Posterior cingulate gyrus (tissue), 11 donors: ENCODE data around the gene CXCR6.

ENCODE experiments used
- DNase-seq, 10 donors: peaks; one replicate each; pipeline versions ENCODE4 v3.0.0 to v3.0.0-alpha.2; 2020 to 2021; ENCODE audit warnings: mixed read lengths in 3 of 10
- intact Hi-C: fragments of 100-400 bp; cut with DNase I; formaldehyde crosslinking; loops from one replicate; pipeline ENCODE4 v1.15.1; 2023

Gene CXCR6

DNA sequence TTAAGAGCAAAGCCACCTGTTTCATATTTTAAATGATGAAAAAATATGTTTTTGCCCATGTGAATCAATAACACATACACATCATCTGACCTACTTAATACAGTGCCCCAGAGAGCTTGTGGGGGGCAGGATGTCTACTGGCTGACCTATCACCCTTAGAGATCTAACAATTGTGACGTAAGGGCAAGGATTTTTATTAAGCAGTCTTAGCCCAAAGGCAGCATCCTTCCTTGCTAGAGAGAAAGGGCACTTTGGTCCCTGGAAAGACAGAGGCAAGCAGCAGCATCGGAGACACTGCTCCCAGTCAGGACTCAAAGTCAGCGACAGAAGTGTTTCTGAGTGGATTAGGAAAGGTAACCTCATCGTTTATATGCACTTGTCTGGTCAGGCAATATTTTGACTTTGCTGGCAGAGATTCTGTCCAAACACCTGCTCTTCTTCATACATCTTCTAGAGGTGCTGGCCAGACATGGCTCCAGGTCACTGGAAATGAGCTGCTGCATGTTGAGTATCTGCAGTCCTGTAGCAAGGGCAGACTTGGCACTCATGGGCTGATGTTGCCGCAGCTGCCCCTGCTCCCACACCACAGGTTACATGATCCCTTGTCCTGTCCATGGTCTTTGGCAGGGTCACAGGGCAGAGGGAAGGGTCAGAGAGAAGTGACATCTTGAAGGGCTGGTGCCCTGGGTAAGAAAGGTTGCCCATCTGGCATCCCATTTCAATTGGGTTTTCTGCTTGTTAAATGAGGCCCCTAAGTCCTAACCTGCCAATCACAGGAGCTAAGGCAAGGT is 1.8 kb downstream of the CXCR6 start:
- no peak for DNase-seq
- intact Hi-C loops: no loop called here

DNA sequence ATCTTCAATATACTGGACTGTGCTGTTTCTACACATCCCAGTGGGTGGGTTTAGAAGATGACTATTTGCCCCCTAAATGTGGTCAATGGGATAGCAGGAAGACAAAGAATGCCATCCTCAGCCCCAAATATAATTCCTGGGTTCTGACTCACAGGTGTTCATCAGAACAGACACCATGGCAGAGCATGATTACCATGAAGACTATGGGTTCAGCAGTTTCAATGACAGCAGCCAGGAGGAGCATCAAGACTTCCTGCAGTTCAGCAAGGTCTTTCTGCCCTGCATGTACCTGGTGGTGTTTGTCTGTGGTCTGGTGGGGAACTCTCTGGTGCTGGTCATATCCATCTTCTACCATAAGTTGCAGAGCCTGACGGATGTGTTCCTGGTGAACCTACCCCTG is 3.0 kb downstream of the CXCR6 start:
- intact Hi-C loops: no loop called here

DNA sequence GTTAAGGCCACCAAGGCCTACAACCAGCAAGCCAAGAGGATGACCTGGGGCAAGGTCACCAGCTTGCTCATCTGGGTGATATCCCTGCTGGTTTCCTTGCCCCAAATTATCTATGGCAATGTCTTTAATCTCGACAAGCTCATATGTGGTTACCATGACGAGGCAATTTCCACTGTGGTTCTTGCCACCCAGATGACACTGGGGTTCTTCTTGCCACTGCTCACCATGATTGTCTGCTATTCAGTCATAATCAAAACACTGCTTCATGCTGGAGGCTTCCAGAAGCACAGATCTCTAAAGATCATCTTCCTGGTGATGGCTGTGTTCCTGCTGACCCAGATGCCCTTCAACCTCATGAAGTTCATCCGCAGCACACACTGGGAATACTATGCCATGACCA is 3.6 kb downstream of the CXCR6 start:
- DNase-seq: no peak
- intact Hi-C loops: no loop called here

More for the DNA sequence above, 3.0 kb downstream of the CXCR6 start:
- no peak for DNase-seq

DNA sequence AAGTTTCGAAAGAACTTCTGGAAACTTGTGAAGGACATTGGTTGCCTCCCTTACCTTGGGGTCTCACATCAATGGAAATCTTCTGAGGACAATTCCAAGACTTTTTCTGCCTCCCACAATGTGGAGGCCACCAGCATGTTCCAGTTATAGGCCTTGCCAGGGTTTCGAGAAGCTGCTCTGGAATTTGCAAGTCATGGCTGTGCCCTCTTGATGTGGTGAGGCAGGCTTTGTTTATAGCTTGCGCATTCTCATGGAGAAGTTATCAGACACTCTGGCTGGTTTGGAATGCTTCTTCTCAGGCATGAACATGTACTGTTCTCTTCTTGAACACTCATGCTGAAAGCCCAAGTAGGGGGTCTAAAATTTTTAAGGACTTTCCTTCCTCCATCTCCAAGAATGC is 4.1 kb downstream of the CXCR6 start:
- no peak for DNase-seq
- intact Hi-C loops: no loop called here

DNA sequence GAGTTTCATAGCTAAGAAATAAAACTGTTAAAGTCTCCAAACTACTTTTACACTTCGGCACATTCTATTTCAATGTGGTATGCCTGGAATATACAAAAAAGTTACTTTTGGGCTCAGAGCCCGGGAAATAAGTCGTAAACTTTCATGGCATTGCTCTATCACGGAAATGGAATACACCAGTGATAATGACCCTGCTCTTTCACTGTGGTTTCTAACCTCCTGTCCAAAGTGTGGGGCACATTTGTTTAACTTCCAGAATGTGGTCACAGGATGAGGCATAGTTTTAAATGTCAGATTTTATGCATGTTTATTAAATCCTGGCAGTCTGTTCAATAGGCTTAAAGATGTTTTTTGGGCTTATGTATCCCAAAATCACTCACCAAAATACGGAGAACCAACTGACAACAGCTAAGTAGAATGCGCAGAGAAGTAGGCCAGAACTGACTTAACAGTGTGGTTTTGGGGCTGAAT is 5.1 kb downstream of the CXCR6 start:
- DNase-seq: no peak
- intact Hi-C loops: no loop called here

DNA sequence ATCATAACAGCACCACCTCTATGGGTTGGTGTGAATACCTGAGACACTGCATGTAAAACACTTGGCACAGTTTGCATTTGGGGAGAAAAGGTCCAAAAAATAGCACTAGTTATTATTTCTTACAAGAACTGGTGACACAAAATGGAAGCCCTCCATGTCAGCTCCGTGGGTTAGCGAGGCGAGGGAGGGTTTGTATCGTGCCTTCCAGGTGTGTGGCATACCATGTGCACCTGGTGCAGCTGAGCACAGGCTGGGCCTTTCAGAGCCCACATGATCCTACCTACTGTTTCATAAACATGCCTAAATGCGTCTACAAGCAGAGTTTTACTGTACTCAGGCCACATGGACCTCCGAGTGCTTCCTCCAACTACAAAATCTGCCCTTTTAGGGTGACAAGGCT is 5.6 kb downstream of the CXCR6 start:
- intact Hi-C loops: no loop called here
- no peak for DNase-seq

DNA sequence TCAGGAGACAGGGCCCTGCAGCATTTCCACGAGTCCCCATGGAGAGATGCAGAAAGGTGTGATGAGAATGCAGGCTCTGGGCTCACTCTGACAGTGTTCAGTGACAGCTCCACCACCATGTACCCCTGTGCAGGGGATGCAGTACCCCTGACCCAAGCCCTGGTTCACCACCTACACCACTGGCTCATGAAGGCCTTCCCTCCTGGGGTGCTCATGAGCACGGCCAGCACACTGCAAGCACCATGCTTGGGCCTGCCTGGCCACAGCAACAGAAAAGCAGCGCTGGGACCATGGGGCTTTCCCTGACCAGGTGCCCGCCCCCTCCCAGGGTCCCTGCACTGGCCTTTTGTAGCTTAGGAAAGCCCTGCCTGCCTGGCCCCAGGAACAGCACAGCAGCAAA is 6.2 kb downstream of the CXCR6 start:
- DNase-seq: no peak
- intact Hi-C loops: no loop called here

DNA sequence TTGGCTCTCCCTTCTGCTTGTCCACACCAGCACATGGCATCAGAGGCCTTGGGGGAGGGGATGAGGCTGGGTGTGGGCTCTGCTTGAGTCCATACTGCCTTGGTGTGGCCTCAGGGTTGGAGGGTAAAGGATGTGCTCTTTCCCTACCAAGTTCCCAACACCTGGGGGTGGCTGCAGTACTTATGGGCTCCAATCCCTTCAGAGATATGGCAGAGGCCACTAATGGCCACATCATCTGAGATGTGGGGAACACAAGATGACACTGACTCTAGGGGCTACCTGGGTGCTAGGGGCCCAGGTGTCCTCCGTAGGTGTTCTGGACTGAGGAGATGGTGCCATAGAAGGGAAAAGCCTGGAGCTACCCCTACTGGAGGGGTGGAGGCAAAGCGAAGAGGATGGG is 6.9 kb downstream of the CXCR6 start:
- DNase-seq: no peak
- intact Hi-C loops: no loop called here

DNA sequence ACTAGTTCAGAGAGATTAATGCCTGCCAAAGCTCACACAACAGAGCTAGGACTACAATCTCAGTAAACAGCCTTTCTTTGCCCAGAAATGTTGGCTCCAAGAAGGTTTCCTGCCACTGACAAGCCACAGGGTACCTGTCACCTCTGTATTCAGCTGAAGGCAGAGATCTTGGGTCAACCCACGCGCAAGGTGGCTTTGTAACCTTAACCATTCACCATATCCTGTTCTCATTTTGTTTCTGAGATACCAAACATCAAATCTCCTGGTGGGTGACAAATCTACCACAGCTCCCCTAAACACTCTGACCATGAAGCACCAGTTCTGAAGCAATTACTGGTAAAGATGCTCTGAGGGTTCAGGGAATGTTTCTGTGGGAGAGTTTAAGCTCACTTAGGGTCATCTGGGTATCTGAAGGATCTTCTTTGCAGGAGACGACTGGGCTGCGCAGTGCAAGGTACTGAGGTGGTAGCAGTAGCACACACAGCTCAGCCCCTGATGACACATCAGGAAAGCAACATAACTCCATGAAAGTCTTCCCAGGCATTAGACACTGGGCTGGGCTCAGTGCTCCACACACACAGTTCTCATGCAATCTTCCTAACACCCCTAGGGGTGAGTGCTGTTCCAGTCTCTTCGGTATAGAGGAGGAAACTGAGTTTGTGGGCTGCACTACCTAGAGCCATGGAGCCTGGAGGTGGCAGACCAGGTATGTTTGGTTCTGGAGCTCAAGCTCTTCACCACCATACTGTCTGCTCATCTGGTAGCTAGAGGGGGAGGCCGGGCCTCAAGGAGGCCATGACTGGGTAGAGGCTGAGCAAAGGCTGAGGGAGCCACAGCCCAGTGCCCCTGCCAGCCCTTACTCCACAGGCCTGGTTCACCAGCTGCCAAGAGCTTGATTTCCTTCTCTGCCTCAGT is 7.7 kb downstream of the CXCR6 start:
- intact Hi-C loops: no loop called here

DNA sequence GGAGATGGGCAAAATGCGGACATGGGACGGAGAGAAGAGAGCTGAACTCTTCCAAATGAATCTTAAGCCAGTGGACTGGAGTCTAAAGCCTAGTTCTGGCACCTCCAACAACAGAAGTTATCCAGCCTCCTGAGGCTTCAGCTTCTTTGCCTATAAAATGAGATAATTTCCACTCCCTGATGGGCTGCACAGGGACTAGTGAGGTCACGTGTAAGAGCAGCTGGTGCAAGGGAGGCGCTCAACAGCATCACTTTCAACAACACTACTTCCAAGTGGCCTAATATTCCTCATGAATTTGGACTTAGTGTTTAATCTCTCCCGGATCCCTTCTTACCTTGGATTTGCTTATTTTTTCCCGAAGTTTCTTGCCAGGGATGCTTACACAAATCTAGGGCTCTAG is 8.7 kb downstream of the CXCR6 start:
- intact Hi-C loops: no loop called here
- DNase-seq: no peak

More for the DNA sequence above, 7.7 kb downstream of the CXCR6 start:
- no peak for DNase-seq

DNA sequence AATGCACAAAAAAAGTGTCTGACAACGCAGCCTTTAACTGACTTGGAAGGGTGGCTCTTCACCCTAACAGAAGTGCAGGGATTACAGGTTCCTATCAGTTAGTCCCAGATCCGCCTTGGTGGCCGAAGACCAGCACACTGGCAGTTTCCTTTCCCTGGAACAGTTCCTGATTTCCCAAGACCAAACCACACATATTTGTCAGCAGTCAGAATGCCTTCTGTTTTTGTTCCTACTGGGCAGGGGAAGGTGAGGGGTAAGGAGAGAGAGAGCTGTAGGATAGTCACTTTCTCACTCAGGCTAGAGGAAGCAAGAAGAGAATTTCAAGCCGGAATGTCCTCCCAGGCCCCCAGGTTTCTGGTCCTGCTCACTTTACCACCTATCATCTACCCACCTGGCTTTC is 9.2 kb downstream of the CXCR6 start:
- no peak for DNase-seq
- intact Hi-C loops: no loop called here

DNA sequence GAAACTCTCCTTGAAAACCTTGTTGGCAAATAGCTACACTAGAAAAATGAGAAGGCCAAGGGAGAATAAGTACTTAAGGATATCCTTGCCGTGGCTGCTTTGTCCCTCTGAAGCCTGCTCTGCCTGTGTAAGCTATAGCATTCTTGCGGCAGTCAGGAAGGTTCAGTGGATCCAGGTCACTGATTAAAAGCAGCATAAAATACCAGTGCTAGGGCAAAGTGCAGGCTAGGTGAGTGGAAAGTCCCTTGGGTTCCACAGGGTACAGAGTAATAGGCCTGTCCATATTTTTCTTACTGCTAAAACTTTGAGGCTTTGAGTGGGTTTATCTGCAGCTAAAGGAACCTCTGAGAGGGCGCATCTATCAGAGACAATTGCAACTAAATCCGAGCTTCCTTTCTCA is 10.3 kb downstream of the CXCR6 start:
- intact Hi-C loops: no loop called here
- DNase-seq: no peak

DNA sequence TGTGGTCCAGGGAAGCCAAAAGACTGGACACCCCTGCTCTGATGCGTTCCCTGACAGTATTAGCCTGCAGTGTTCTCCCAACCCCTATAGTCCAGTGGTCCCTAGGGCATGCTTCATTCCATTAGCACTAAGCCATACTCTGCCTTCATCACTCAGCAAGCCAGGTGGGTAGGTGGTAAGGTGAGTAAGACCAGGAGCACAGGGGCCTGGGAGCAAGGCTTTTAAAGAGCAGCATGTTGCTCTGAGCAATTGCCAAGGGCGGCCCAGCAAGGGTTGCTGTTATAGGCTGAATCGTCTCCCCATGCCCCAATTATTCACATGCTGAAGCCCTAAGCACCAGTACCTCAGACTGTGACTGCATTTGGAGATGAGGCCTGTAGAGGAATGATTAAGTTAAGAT is 11.0 kb downstream of the CXCR6 start:
- intact Hi-C loops: no loop called here
- DNase-seq: peak in 1 of 10 donors; percentile 39

DNA sequence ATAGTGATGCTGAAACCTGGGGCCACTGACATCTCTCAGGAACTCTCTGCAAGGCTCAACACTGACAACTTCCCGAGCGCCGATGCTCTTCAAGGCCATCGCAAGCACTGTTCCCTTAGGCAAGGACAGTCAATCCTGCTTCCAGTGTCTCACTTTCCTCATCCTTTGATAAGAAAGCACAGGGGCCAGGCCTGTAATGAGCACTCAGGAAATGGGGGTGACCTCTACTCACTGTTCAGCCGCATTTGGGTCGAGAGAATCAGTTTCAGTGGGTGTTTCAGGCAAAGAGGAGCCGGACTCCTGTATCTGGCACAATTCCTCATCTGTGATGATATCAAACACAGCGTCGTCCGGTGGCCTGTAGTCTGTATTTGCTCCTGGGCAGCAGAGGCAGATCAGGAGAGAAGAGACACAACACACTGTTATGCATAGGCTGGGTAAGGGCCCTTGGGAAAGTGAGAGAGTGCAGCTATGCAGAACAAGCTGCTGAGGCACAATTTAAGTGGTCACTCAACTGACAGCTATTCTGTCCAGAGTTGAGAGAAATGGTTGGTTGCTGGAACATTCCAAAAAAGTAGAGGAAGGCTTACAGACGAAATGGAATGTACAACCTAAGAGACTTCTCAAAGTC is 11.9 kb downstream of the CXCR6 start:
- intact Hi-C loops: no loop called here

DNA sequence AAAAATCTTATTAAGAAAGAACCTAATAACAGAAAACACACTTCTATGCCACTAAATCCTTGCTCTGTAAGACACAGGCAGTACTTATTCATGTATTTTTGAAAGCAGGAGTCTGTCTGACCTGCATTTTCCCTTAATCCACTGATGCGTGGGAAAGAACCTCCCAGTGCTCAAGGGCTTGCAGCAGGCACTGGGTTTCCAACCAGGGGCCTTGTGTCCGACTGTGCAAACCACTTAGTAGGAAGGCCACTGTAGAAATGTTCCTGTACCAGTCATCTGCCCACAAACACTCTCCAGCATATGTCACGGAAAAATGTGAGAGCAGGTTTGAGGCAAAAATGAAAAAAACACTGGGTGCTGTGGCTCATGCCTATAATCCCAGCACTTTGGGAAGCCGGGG is 12.4 kb downstream of the CXCR6 start:
- DNase-seq: peak in 1 of 10 donors; percentile 8
- intact Hi-C loops: no loop called here

More for the DNA sequence above, 11.9 kb downstream of the CXCR6 start:
- DNase-seq: peak in 1 of 10 donors; percentile 20

DNA sequence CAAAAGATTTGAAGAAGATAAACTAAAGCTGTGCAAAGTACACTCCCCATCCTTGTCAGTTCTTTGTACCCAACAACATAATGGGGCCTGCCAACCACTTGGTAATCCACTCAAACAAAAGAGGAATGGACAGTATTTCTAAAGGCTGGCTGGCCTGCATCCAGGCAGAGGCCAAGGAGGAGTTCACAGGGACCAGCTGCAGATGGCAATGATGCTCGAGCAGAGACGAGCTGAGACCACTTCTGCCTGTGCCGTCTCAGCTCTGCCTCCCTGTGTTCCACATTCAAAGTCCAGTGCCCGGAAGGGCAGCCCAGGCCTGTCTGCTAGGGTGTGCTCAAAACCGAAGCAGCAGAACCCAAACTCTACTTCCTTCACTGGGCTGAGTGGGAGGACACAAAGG is 14.3 kb downstream of the CXCR6 start:
- intact Hi-C loops: no loop called here
- DNase-seq: peak in 8 of 10 donors; percentile 25 to 95 (median 64)

DNA sequence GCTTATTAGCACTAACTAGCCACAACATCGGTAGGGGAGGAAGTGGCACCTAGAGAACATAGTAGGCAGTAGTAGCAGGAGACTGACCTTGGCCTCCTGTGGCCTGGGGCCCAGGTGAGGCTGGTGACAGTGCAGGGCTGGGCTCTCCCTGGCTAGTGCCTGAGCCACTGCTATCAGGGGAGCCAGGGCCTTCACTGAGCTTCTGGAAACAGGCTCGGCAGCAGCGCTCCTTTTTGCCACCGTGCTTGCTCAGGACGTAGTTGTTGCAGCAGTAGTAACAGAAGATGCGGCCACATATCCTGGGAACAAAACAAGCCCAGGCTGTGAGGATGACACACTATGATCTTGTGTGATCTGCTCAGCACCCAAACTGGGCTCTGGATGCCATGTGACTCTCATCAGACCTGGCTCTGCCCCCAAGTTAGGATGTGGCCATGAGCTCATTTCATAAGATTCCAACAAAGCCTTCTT is 15.1 kb downstream of the CXCR6 start:
- no peak for DNase-seq
- intact Hi-C loops: no loop called here

DNA sequence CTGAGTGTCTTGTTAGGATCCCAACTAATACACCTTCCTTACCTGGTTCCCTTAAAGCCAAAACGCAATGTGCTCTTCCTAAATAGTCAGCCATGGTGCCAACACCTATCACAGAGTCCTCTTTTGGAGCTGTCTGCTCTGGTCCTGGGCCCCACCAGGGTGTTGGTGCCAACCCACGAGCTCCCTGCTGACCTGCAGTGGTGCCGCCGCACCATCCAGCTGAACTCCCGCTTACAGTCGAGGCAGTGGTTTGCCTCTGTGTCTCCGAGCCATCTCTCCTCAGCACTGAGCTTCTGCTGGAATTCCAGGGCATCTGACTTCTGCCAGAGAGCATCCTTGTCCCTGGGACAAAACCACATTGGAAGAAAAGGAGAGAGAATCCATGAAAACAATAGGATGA is 15.9 kb downstream of the CXCR6 start:
- peak in 1 of 10 donors; percentile 77 for DNase-seq
- intact Hi-C loops: no loop called here

DNA sequence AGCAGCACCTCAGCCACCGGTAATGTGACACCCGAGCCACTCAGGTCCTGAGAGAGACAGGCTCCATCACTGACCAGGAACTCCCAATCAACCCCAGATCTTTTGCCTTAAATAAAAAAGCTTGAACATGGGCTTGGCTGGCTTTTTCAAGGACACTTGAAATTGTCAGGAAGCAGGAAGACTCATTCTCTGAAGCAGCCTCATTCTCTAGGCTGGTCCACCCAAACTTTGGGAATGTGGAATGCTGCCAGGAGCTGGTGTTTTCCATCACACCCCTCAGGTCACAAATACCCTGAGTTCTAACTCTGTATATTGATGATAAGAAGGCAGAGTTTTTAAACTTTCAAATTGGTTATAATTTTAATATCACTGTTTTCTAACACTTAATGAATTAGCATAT is 17.0 kb downstream of the CXCR6 start:
- intact Hi-C loops: no loop called here

DNA sequence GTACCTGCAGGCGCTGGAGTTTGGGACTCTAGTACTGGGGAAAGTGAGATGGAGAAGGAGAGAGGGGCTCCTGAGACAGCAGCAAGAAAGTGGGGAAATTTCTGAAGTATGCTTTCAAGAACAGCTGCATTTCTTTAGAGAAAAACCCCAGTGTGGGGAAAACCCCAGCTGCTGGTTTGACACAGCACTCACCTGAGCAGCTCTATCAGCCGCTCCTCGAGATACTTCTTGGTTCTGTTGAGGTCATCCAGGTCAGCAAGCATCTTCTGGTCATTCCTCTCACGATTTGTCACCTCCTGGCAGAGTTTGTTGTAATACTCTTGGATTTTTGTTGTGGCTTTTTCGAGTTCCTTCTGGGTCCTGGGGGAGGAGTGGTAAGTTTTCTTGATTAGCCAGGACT is 18.8 kb downstream of the CXCR6 start:
- no peak for DNase-seq
- intact Hi-C loops: no loop called here

More for the DNA sequence above, 17.0 kb downstream of the CXCR6 start:
- DNase-seq: peak in 2 of 10 donors; percentile 21 to 27

DNA sequence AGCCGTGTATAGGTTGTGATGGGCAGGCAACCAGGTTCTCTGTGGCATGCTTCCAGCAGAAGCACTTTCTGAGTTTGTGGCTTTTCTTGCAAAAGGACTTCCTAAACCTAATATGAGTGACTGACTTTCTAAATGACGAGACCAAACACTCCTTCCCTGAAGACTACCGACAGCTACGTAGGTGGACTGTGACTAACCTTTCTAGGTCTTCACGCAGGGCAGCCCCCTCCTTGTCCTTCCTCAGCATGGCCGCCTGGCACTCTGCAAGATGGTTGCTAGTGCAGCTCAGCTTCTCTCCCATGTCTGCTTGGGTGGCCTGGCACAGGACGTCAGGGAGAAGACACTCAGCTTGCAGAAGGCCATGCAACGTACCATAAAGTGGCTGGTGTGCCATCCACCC is 20.9 kb downstream of the CXCR6 start:
- peak in 2 of 10 donors; percentile 41 to 66 for DNase-seq
- intact Hi-C loops: no loop called here
